ENCODE data around the gene CARMIL3. TPM values are rescaled to one million over a fixed set of nuclear protein-coding genes. Genes with fewer than 3 reads are reported as not detected.

CARMIL3 gene
- total and polyA plus RNA-seq, 8 donors = 1.0 to 2.3 (median 1.4) TPM

GRCh38 chr14:24095271-24096068 is 43.7 kb downstream of the CARMIL3 start:
- ATAC-seq (peak; percentile 1), DNase-seq (peak in 3 of 4 donors; percentile 24 to 84 (median 63))
- Histone ChIP-seq H3K4me3 (peak overlapping the region; percentile 89 to 93), H3K27me3 (no peaks in the 10 kb centered on the region), H3K4me1 (peaks cover 6 to 53% of the 10 kb centered on the region in 2 donors), H3K36me3 (peaks cover 0 to 35% of the 10 kb centered on the region in 2 donors), H3K27ac (peak overlapping the region; percentile 95), H3K9me3 (no peaks in the 10 kb centered on the region)
- no peak for TF ChIP-seq CTCF (IDR thresholded peaks at IDR 0.05)
- intact Hi-C loops (cut with DNase I) = loop anchor here in 1 of 2 donors (10.0 kb wide), 1 partner anchor 81 kb away; no protein-coding TSS in a partner anchor

- Histone ChIP-seq H3K4me1 (peaks cover 6 to 50% of the 10 kb centered on the region in 2 donors), H3K27me3 (no peaks in the 10 kb centered on the region), H3K9me3 (no peaks in the 10 kb centered on the region), H3K36me3 (peaks cover 0 to 46% of the 10 kb centered on the region in 2 donors), H3K27ac (no peak overlapping the region), H3K4me3 (no peak overlapping the region)
- peak in 2 of 4 donors; percentile 19 to 20 for DNase-seq
- intact Hi-C loops (cut with DNase I) = loop anchor here in 1 of 2 donors (10.0 kb wide), 1 partner anchor 82 kb away; no protein-coding TSS in a partner anchor
- TF ChIP-seq CTCF (IDR thresholded peaks at IDR 0.05) = no peak
- ATAC-seq = no peak
These were observed 44.9 kb downstream of the CARMIL3 start for GRCh38 chr14:24096545-24097181.

- Histone ChIP-seq H3K36me3 (peaks cover 0 to 60% of the 10 kb centered on the region in 2 donors), H3K9me3 (no peaks in the 10 kb centered on the region), H3K27me3 (no peaks in the 10 kb centered on the region), H3K4me3 (no peak overlapping the region), H3K4me1 (peaks cover 2 to 39% of the 10 kb centered on the region in 2 donors), H3K27ac (no peak overlapping the region)
- peak in 2 of 4 donors; percentile 31 to 62 for DNase-seq
- intact Hi-C loops (cut with DNase I) = loop anchor here in 1 of 2 donors (10.0 kb wide), 1 partner anchor 84 kb away; no protein-coding TSS in a partner anchor
- ATAC-seq = no peak
- no peak for TF ChIP-seq CTCF (IDR thresholded peaks at IDR 0.05)
These were observed 46.6 kb downstream of the CARMIL3 start for GRCh38 chr14:24098229-24098926.

GRCh38 chr14:24098927-24099813 is 47.4 kb downstream of the CARMIL3 start:
- ATAC-seq (no peak), DNase-seq (peak in 2 of 4 donors; percentile 32 to 69)
- Histone ChIP-seq H3K4me3 (no peak overlapping the region), H3K9me3 (no peaks in the 10 kb centered on the region), H3K27me3 (no peaks in the 10 kb centered on the region), H3K36me3 (peaks cover 0 to 68% of the 10 kb centered on the region in 2 donors), H3K4me1 (peaks cover 2 to 33% of the 10 kb centered on the region in 2 donors), H3K27ac (no peak overlapping the region)
- intact Hi-C loops (cut with DNase I) = loop anchor here in 1 of 2 donors (10.0 kb wide), 1 partner anchor 84 kb away; no protein-coding TSS in a partner anchor
- TF ChIP-seq CTCF (IDR thresholded peaks at IDR 0.05) = no peak

All from left lung (tissue), 10 donors.